SHP77 treated with DMSO at 0.1 percent for 48 hours (cell line): Measurements from ENCODE around the gene DDX25.
"Not testable (repeated sequence)": the region's sequence is repeated elsewhere in the genome, so short reads cannot be mapped to it uniquely, and the experiment has no call there.

Source experiments
- DNase-seq: peaks from one replicate; lab custom pipeline; 2025; lab: John Stamatoyannopoulos, UW

DDX25 gene

DNA sequence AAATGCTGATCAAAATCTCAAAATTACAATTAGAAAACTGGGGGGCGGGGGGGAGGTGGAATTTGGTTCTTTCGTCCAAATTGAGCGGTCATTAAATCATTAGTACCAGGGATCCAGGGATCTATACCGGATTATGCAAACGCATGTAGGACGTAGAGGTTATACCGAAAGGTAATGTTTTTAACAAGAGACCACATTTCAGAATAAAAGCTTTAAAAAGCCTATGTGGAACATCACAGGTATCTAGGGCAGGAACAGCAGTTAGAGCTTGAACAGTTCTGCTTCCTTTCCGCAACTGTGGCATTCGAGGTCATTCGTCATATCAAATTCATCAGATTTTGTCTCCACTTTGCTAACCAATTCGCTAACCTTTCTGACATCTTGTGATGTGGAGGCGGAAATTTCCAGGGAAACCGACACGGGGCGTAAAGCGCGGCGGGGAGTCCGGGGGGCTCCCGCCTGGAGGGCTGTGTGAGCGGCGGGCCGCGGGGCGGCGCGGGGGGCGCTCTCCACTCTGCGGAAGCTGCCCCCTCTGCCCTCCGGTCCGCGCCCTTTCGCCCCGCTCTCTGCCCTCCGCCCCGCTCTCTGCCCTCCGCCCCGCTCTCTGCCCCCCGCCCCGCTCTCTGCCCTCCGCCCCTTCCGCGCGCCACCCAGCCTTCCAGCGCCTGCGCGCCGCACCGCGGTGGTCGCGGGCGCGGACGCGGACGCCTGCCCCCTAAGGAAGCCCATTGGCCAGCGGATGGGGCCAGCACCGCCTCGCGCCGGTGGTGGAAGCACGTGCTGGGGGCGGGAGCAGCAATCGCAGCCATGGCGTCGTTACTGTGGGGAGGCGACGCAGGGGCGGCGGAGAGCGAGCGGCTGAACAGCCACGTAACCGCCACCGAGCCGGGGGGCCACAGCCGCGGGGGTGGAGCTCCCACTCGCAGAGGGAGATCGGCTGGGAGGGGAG is at the start of gene DDX25:
TSS of gene DDX25 (plus strand) at position 798 of the 949 bp plus-strand sequence. CDS start at position 808, 10 bp downstream.
- DNase-seq: no peak

DNA sequence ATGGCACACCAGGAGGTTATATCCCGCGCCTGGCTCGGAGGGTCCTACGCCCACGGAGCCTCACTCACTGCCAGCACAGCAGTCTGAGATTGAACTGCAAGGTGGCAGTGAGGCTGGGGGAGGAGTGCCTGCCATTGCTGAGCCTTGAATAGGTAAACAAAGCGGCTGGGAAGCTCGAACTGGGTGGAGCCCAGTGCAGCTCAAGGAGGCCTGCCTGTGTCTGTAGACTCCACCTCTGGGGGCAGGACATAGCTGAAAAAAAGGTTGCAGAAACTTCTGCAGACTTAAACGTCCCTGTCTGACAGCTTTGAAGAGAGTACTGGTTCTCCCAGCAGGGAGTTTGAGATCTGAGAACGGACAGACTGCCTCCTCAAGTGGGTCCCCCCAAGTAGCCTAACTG is 46.6 kb upstream of the DDX25 start:
- DNase-seq: not testable (repeated sequence)

DNA sequence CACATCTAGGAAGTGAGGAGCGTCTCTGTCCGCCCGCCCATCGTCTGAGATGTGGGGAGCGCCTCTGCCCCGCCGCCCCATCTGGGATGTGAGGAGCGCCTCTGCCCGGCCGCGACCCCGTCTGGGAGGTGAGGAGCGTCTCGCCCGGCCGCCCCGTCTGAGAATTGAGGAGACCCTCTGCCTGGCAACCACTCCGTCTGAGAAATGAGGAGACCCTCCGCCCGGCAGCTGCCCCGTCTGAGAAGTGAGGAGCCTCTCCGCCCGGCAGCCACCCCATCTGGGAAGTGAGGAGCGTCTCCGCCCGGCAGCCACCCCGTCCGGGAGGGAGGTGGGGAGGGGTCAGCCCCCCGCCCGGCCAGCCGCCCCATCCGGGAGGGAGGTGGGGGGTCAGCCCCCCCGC is 41.5 kb upstream of the DDX25 start:
- not testable (repeated sequence) for DNase-seq

DNA sequence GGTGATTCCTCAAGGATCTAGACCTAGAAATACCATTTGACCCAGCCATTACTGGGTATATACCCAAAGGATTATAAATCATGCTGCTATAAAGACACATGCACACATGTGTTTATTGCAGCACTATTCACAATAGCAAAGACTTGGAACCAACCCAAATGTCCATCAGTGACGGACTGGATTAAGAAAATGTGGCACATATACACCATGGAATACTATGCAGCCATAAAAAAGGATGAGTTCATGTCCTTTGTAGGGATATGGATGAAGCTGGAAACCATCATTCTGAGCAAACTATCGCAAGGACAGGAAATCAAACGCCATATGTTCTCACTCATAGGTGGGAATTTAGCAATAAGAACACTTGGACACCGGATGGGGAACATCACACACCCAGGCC is 39.0 kb upstream of the DDX25 start:
- DNase-seq: not testable (repeated sequence)

DNA sequence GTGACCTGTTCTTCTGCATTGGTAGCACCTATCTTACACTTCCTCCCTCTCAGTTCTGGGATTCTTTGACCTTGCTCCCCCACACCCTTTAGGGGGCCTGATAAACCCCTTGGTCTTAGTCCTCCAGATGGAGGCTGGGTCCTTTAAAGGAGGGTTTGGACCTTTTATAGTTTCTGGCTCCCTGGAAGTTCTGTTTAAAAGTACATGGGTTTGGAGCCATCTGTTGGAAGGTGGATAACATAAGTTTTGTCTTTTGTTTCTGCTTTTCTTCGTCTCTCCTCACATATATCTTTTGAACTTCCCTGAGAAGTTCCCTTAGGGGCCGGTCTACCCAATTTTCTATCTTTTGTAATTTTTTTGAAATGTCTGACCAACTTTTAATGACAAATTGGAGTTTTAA is 34.8 kb upstream of the DDX25 start:
- no peak for DNase-seq

DNA sequence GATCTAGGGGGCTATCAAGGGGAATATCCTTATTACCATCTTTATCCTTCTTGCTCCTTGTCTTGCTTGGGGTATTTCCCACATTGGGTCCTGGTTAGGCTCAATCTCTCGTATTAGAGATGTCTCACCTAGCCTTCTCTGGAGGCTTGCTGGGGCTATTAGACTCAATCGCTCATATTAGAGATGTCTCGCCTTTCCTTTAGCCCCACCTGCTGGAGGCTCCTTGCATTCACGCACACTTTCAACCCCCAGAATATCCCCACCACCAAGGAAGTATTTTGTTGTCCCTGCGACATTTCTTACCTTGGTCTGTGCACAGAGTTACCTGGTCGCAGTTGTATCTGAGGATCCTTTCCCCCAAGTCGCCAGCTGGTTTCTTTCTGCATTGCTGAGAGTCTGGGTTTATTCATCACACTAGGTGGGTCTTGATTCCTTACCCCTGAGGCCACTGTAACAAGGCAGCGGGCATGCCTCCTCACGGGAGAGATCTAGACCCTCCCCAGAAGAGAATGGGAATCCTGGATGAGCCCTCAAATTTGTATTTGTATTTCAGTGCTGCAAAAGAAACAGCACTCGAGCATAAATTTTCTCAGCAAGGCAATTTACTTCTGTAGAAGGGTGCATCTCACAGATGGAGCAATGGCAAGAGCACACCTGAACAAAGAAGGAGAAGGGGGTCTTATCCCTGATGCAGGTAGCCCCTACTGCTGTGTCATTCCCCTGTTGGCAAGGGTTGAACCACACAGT is 32.7 kb upstream of the DDX25 start:
- peak; percentile 16 for DNase-seq

DNA sequence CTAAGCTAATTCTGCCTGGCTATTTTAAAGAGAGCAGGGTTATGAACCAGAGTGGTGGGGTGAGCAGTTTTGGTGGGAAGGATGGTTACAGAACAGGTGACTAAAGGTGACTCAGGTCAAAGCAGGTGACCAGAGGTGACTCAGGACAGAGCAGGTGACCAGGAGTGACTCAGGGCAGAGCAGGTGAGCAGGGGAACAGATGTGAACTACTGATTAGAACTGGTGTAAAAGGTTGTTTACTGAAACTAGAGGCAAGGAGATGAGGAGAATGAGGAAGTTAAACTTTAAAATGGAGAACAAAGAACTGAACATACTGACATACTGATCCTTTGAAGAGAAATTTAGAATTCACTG is 32.2 kb upstream of the DDX25 start:
- no peak for DNase-seq

DNA sequence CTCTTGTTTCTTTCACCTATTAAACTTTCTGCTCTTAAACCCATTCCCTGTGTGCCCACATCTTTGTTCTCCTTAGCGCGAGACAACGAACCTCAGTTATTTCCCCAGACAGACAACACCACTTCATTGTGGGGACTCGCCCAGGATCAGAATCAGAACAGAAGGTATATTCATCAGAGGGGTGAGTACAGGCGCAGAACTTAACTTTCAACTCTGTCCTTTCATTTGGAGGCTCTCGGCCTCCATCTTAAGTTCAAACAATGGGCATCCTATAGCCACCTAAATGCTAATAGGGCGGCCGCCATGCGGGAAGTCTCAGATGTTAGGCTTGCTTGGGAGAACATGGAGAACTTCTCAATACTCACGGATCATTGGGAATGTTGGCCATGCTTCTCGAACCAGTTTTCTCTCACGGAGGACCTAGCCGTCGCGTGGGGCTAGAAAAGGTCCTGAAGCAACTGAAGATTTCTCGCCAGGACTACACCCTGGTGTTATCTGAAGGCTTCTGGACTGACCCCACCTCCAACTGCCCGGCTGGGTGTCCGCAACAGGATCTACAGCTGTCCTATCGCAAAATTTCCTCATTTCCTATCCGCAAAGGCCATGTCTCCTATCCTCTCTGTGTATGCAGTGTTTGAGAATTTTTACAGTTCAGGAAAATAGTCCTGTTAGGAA is 30.3 kb upstream of the DDX25 start:
- peak; percentile 7 for DNase-seq

DNA sequence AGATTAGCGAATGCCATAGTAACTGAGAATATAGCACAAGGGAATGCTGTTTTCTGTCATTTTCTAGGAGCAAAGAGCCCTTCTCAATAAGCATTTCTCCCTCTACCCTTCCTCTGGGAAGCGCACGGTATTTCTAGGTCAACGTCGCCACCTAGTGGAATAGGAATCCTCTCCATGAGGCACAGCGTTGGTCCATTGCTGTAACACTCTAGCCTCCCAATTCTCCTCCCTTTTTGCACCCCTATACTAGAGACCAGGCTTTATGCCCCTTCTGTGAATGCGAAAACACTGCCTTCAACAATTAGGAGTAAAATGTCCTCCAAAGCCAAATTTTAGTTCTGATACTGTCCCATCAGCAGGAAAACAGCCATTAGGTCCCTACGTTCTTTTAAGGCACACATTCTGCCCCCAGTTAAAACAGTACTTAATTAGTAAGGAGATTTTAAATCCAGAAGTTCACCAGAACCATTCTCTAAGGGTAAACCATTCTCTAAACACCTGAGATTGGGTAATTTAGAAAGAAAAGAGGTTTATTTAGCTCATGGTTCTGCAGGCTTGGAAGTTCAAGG is 29.7 kb upstream of the DDX25 start:
- peak; percentile 80 for DNase-seq

DNA sequence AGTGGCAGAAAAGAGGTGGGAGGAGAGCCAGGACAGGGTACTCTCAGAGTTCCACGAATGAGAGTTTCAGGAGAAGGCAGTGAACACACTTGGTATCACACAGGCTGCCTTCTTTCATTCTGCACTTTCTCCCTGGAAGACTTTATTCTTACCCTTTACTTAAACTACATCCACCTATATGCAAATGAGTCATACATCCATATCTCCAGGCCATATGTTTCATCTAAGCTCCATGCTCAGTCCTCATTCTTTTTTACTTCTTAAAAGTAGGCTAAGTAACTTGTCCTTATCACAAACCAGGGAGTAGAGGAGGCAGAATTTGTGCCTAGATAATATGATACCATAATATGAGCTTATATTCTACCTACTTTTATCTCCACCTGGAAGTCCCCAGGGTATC is 23.0 kb upstream of the DDX25 start:
- no peak for DNase-seq

DNA sequence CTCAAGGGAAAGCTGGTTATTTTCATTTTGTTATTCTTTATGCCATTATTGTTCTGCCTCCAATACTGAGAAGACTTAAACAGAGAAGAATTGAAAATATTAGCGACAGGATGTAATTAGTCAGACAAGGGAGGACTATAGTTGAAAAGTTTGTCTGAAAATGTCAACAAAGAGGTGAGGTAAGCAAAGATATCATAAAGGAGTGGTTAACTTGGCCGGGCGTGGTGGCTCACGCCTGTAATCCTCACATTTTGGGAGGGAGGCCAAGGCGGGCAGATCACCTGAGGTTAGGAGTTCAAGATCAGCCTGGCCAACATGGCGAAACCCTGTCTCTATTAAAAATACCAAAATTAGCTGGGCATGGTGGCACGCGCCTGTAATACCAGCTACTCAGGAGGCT is 20.9 kb upstream of the DDX25 start:
- DNase-seq: no peak

DNA sequence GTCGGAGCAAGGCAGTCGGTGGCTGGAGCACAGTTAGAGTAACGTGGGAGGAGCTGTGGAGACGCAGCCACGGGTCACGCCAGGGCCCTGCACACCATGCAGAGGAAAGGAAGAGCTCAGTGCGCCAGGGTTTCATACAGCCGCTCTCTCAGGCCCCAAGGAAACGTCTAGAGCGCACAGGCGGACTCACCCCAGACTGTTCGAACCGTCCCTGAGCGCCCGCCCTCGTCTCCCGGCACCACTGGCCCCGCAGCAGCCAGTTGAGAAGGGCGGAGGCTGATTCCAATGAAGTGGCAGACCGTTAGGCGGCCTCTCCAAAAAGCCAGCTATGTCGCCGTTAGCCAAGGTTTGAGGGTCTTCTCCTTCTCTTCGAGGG is 17.3 kb upstream of the DDX25 start:
- DNase-seq: no peak

DNA sequence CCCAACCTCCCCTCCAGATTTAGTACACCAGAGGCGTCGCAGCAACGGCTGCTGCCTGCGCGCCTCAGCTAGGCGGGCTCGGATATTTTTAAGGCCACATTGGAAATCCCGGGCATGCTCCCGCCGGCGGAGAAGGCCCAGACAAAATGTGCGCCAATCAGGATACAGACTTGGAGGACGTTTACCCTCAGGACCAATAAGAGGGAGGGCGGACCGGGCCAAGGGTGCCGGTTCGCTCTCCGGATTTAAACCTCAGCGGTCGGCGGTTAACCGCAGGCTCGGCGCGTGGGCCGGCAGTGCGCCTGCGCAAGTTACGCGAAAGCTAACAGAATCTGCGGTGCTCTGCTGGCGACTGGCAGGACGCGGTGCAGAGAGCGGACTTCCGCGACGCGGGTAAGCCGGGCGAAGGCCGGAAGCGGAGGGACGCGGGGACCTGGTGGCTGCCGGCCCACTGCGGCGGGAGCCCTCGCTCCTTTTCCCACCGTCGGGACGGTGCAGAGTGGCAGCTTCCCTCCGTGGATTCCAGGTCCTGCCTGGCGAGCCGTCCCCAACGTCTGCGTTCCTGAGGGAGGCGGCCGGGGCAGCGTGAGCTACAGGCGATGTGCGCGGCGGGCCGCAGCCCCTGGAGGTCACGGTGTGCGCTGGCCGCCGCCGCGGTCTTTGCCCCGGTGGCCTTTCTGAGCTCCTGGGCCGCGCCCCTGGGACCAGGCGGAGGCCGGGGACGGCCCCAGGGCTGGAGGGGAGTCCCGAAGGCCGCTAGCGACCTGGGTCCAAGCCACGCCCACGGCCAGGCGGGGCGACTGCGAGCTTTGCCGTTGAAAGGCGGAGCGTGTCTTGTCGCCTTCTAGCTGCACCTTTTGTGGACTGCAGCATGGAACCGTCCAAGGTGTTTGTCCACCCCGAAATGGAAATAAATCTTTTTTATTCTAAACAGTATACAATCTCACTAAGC is 16.7 kb upstream of the DDX25 start, which contains the start of gene HYLS1:
TSS of gene HYLS1 (plus strand) at position 296 of the 952 bp plus-strand sequence. CDS start 11,701 bp downstream, outside the sequence.
- DNase-seq: peak; percentile 78

DNA sequence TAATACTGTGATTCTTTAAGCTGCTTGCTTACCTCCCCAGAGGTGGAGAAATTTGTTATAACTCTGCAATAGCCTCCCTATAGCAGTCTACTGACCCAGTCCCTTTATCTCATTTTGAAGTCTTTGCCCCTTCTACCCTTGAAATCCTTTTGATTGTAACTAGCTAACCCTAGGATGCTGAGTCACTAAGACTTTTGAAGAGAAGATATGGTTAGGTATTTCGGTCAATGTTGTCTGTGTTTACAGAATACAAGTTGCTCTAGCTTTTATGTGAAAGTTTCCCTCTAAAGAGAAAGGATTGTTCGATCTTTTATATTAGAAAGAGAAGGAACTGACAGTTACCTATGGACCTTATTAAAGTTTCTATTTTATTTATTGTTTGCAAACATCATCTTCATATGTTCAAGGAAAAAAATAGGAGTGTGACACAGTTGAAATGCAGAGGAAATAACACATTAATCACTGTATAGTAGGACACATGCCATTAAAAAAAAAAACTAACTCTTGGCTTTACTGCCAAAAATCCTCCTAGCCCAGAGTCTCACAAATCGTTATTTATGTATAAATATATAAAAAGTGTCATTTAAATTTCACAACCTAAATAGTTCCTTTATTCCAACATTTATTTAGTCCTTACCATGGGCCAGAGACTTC is 13.7 kb upstream of the DDX25 start:
- no peak for DNase-seq

DNA sequence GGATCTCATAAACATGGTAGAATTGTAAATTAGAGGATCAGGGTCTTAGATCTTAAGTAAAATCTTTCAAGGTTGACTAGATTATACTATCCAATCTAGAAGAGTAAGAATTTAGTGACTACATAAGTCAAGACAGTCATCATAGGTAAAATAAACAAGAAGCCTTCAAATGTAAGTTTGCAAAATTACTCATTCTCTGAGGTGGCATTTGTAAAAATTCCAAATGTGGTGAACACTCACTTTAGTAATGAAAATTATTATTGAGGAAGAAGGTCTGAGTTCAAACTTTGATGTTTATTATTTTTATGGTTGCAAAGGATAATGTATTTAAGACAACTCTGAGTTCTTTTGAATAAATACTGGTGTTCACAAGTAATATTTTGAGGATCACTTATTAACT is 12.2 kb upstream of the DDX25 start:
- DNase-seq: no peak

DNA sequence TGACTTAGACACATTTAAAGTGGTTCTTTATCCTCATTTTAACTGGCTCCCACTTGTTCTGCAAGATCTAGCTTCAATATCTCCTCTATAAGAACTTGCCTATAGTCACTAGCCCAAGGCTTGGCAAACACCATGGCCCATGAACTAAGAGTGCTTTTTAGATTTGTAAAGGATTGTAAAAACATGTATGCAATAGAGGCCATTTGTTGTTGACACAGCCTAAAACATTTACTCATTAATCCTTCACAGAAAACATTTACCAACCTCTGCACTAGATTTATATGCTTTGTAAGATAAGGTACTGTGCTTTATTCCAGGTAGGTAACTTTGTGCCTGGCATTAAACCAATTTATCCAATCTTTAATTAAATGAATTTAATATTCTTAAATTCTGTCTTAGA is 11.3 kb upstream of the DDX25 start:
- DNase-seq: no peak

DNA sequence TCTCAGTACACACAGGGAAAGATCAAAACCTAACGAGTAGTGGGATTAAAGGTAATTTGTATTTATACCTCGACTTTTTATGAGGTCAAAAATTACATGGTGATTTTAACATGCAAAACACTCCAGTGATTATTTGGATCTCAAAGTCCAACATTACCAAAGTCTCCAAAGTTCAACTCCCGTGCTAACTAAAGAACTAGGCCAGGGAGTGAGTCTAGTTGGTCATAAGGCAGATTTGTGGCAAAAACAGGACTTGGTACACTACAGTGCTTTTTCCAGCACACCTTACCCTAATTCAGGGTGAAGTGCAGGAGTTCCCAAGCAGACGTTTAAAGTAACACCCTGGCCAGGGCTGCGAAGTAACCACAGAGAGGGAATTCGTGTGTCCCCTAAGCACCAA is 2.4 kb upstream of the DDX25 start:
- DNase-seq: no peak

DNA sequence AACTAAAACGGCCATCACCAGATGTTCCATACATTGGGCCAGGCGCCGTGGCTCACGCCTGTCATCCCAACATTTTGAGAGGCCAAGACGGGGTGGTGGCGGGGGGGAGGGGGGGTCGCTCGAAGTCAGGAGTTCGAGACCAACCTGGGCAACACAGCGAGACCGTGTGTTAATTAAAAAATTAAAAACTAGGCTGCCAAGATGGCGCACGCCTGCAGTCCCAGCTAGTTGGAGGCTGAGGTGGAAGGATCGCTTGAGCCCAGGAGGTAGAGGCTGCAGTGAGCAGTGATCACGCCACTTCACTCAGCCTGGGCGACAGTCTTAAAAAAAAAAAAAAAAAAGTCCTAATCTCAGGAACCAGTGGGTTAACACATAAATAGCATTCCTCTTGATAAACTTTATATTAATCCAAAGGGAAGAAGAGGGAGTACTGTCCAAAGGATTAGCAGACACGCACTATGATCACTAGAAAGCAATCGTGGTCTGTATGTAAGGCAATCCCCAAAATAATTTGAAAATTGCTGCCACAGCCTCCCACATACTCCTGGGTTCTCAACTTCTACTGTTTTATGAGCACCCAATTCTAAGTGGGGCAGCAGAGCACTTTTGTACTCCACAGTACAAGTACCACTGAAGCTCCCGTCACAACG is 1.9 kb upstream of the DDX25 start:
- DNase-seq: no peak

DNA sequence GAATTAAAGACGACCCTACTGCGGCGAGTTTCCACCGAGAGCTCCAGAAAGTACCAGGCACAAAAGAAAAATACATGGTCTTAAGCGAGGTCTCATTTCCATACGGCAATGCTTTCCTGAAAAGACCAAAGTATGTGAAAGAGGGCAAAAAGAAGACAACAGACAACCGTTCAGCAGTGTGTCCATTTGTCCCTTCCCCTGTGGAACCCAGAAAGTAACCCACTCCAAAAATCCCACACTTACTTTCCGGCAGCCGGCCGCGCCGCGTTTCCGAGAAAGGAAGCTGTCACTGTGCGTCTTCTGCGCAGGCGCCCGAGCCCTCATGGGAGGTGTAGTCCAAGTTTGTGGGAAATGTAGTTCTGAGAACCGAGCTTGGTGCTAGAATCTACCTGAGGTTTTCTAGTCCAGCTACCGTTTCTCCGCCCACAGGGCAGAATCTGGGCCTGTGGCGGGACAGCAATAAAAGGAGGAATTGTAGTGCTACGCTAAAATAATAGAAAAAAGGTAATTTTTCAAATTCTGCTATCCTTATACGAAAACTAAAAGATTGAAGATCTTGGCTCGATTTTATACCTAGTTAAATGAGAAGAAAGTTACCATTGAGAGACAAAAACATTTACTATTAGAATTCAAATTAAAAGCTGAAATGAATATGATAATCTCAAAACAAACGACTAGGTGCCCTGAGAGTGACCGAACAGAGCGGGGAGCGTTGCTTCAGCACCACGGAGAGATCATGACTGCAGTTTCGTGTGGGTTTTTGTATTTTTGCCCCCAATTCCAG is 1.2 kb upstream of the DDX25 start, which contains the start of gene PUS3:
TSS of gene PUS3 (minus strand) at position 280 of the 784 bp plus-strand sequence. CDS start 6,922 bp downstream, outside the sequence.
- DNase-seq: peak; percentile 71
